ENCODE measurements around the gene ZBTB49.
"Not testable (repeated sequence)": the region's sequence is repeated elsewhere in the genome, so short reads cannot be mapped to it uniquely, and the experiment has no call there.

Gene ZBTB49

GRCh38 chr4:4256799-4257198, 33.3 kb upstream of the ZBTB49 start:
- Histone ChIP-seq H3K27ac (ENCODE audit: low read length) (no peak overlapping the region), H3K9ac (ENCODE audit: low read length in 2 of 2) (no peak overlapping the region), H3K36me3 (ENCODE audit: control insufficient read depth in 2 of 2, insufficient read depth in 2 of 2, low read length in 2 of 2) (no peaks in the 10 kb centered on the region), H3K4me1 (ENCODE audit: control insufficient read depth, insufficient read depth, low read length) (no peaks in the 10 kb centered on the region), H3K4me3 (ENCODE audit: low read length in 2 of 2) (no peak overlapping the region), H3K27me3 (ENCODE audit: control insufficient read depth in 1 of 2, insufficient read depth in 2 of 2, low read length in 2 of 2) (peaks cover 0 to 5% of the 10 kb centered on the region in 2 donors), H3K9me3 (ENCODE audit: control insufficient read depth in 2 of 2, low read length in 2 of 2) (no peaks in the 10 kb centered on the region)

GRCh38 chr4:4257705-4258104, 32.3 kb upstream of the ZBTB49 start:
- H3K4me1 ChIP-seq (ENCODE audit: control insufficient read depth, insufficient read depth, low read length); H3K9ac ChIP-seq (ENCODE audit: low read length in 2 of 2); H3K9me3 ChIP-seq (ENCODE audit: control insufficient read depth in 2 of 2, low read length in 2 of 2); H3K4me3 ChIP-seq (ENCODE audit: low read length in 2 of 2); H3K27ac ChIP-seq (ENCODE audit: low read length); H3K27me3 ChIP-seq (ENCODE audit: control insufficient read depth in 1 of 2, insufficient read depth in 2 of 2, low read length in 2 of 2); H3K36me3 ChIP-seq (ENCODE audit: control insufficient read depth in 2 of 2, insufficient read depth in 2 of 2, low read length in 2 of 2): not testable (repeated sequence)

- Histone ChIP-seq H3K4me1 (ENCODE audit: control insufficient read depth, insufficient read depth, low read length) (no peaks in the 10 kb centered on the region), H3K36me3 (ENCODE audit: control insufficient read depth in 2 of 2, insufficient read depth in 2 of 2, low read length in 2 of 2) (no peaks in the 10 kb centered on the region), H3K27ac (ENCODE audit: low read length) (no peak overlapping the region), H3K4me3 (ENCODE audit: low read length in 2 of 2) (no peak overlapping the region), H3K9me3 (ENCODE audit: control insufficient read depth in 2 of 2, low read length in 2 of 2) (no peaks in the 10 kb centered on the region), H3K27me3 (ENCODE audit: control insufficient read depth in 1 of 2, insufficient read depth in 2 of 2, low read length in 2 of 2) (peaks cover 0 to 3% of the 10 kb centered on the region in 2 donors), H3K9ac (ENCODE audit: low read length in 2 of 2) (no peak overlapping the region)
These were observed 30.5 kb upstream of the ZBTB49 start for GRCh38 chr4:4259484-4260100.

- Histone ChIP-seq H3K9ac (ENCODE audit: low read length in 2 of 2) (no peak overlapping the region), H3K9me3 (ENCODE audit: control insufficient read depth in 2 of 2, low read length in 2 of 2) (no peaks in the 10 kb centered on the region), H3K4me1 (ENCODE audit: control insufficient read depth, insufficient read depth, low read length) (no peaks in the 10 kb centered on the region), H3K27ac (ENCODE audit: low read length) (no peak overlapping the region), H3K4me3 (ENCODE audit: low read length in 2 of 2) (no peak overlapping the region), H3K36me3 (ENCODE audit: control insufficient read depth in 2 of 2, insufficient read depth in 2 of 2, low read length in 2 of 2) (no peaks in the 10 kb centered on the region), H3K27me3 (ENCODE audit: control insufficient read depth in 1 of 2, insufficient read depth in 2 of 2, low read length in 2 of 2) (peaks cover 0 to 2% of the 10 kb centered on the region in 2 donors)
These were observed 29.8 kb upstream of the ZBTB49 start for GRCh38 chr4:4260185-4260751.

- Histone ChIP-seq H3K9ac (ENCODE audit: low read length in 2 of 2) (no peak overlapping the region), H3K4me3 (ENCODE audit: low read length in 2 of 2) (no peak overlapping the region), H3K27me3 (ENCODE audit: control insufficient read depth in 1 of 2, insufficient read depth in 2 of 2, low read length in 2 of 2) (no peaks in the 10 kb centered on the region), H3K27ac (ENCODE audit: low read length) (no peak overlapping the region), H3K36me3 (ENCODE audit: control insufficient read depth in 2 of 2, insufficient read depth in 2 of 2, low read length in 2 of 2) (peaks cover 23 to 24% of the 10 kb centered on the region in 2 donors), H3K9me3 (ENCODE audit: control insufficient read depth in 2 of 2, low read length in 2 of 2) (no peaks in the 10 kb centered on the region), H3K4me1 (ENCODE audit: control insufficient read depth, insufficient read depth, low read length) (no peaks in the 10 kb centered on the region)
These were observed 22.1 kb upstream of the ZBTB49 start for GRCh38 chr4:4267981-4268380.

GRCh38 chr4:4268776-4269175, 21.3 kb upstream of the ZBTB49 start:
- H3K9ac ChIP-seq (ENCODE audit: low read length in 2 of 2): no peak overlapping the region
- no peaks in the 10 kb centered on the region for H3K27me3 ChIP-seq (ENCODE audit: control insufficient read depth in 1 of 2, insufficient read depth in 2 of 2, low read length in 2 of 2)
- no peaks in the 10 kb centered on the region for H3K4me1 ChIP-seq (ENCODE audit: control insufficient read depth, insufficient read depth, low read length)
- H3K4me3 ChIP-seq (ENCODE audit: low read length in 2 of 2): no peak overlapping the region
- peaks cover 29 to 31% of the 10 kb centered on the region in 2 donors for H3K36me3 ChIP-seq (ENCODE audit: control insufficient read depth in 2 of 2, insufficient read depth in 2 of 2, low read length in 2 of 2)
- H3K9me3 ChIP-seq (ENCODE audit: control insufficient read depth in 2 of 2, low read length in 2 of 2): no peaks in the 10 kb centered on the region
- H3K27ac ChIP-seq (ENCODE audit: low read length): no peak overlapping the region

- Histone ChIP-seq H3K4me1 (ENCODE audit: control insufficient read depth, insufficient read depth, low read length) (no peaks in the 10 kb centered on the region), H3K27me3 (ENCODE audit: control insufficient read depth in 1 of 2, insufficient read depth in 2 of 2, low read length in 2 of 2) (no peaks in the 10 kb centered on the region), H3K9me3 (ENCODE audit: control insufficient read depth in 2 of 2, low read length in 2 of 2) (no peaks in the 10 kb centered on the region), H3K27ac (ENCODE audit: low read length) (no peak overlapping the region), H3K9ac (ENCODE audit: low read length in 2 of 2) (no peak overlapping the region), H3K36me3 (ENCODE audit: control insufficient read depth in 2 of 2, insufficient read depth in 2 of 2, low read length in 2 of 2) (peaks cover 33 to 35% of the 10 kb centered on the region in 2 donors), H3K4me3 (ENCODE audit: low read length in 2 of 2) (no peak overlapping the region)
These were observed 20.7 kb upstream of the ZBTB49 start for GRCh38 chr4:4269331-4269731.

GRCh38 chr4:4269856-4270255, 20.2 kb upstream of the ZBTB49 start:
- Histone ChIP-seq H3K9me3 (ENCODE audit: control insufficient read depth in 2 of 2, low read length in 2 of 2) (no peaks in the 10 kb centered on the region), H3K9ac (ENCODE audit: low read length in 2 of 2) (no peak overlapping the region), H3K4me1 (ENCODE audit: control insufficient read depth, insufficient read depth, low read length) (no peaks in the 10 kb centered on the region), H3K36me3 (ENCODE audit: control insufficient read depth in 2 of 2, insufficient read depth in 2 of 2, low read length in 2 of 2) (peaks cover 37% of the 10 kb centered on the region in 2 donors), H3K27me3 (ENCODE audit: control insufficient read depth in 1 of 2, insufficient read depth in 2 of 2, low read length in 2 of 2) (no peaks in the 10 kb centered on the region), H3K27ac (ENCODE audit: low read length) (no peak overlapping the region), H3K4me3 (ENCODE audit: low read length in 2 of 2) (no peak overlapping the region)

GRCh38 chr4:4270529-4270928, 19.5 kb upstream of the ZBTB49 start:
- no peak overlapping the region for H3K27ac ChIP-seq (ENCODE audit: low read length)
- peaks cover 39 to 42% of the 10 kb centered on the region in 2 donors for H3K36me3 ChIP-seq (ENCODE audit: control insufficient read depth in 2 of 2, insufficient read depth in 2 of 2, low read length in 2 of 2)
- H3K9me3 ChIP-seq (ENCODE audit: control insufficient read depth in 2 of 2, low read length in 2 of 2): no peaks in the 10 kb centered on the region
- H3K27me3 ChIP-seq (ENCODE audit: control insufficient read depth in 1 of 2, insufficient read depth in 2 of 2, low read length in 2 of 2): no peaks in the 10 kb centered on the region
- H3K4me1 ChIP-seq (ENCODE audit: control insufficient read depth, insufficient read depth, low read length): no peaks in the 10 kb centered on the region
- no peak overlapping the region for H3K4me3 ChIP-seq (ENCODE audit: low read length in 2 of 2)
- no peak overlapping the region for H3K9ac ChIP-seq (ENCODE audit: low read length in 2 of 2)

- H3K36me3 ChIP-seq (ENCODE audit: control insufficient read depth in 2 of 2, insufficient read depth in 2 of 2, low read length in 2 of 2): peaks cover 39 to 45% of the 10 kb centered on the region in 2 donors
- H3K4me1 ChIP-seq (ENCODE audit: control insufficient read depth, insufficient read depth, low read length): no peaks in the 10 kb centered on the region
- H3K9ac ChIP-seq (ENCODE audit: low read length in 2 of 2): no peak overlapping the region
- H3K9me3 ChIP-seq (ENCODE audit: control insufficient read depth in 2 of 2, low read length in 2 of 2): no peaks in the 10 kb centered on the region
- no peak overlapping the region for H3K4me3 ChIP-seq (ENCODE audit: low read length in 2 of 2)
- H3K27ac ChIP-seq (ENCODE audit: low read length): no peak overlapping the region
- H3K27me3 ChIP-seq (ENCODE audit: control insufficient read depth in 1 of 2, insufficient read depth in 2 of 2, low read length in 2 of 2): no peaks in the 10 kb centered on the region
These were observed 18.1 kb upstream of the ZBTB49 start for GRCh38 chr4:4271912-4272311.

GRCh38 chr4:4274226-4274625, 15.8 kb upstream of the ZBTB49 start:
- no peak overlapping the region for H3K27ac ChIP-seq (ENCODE audit: low read length)
- no peaks in the 10 kb centered on the region for H3K9me3 ChIP-seq (ENCODE audit: control insufficient read depth in 2 of 2, low read length in 2 of 2)
- H3K36me3 ChIP-seq (ENCODE audit: control insufficient read depth in 2 of 2, insufficient read depth in 2 of 2, low read length in 2 of 2): peaks cover 43 to 50% of the 10 kb centered on the region in 2 donors
- no peak overlapping the region for H3K4me3 ChIP-seq (ENCODE audit: low read length in 2 of 2)
- no peak overlapping the region for H3K9ac ChIP-seq (ENCODE audit: low read length in 2 of 2)
- H3K4me1 ChIP-seq (ENCODE audit: control insufficient read depth, insufficient read depth, low read length): no peaks in the 10 kb centered on the region
- no peaks in the 10 kb centered on the region for H3K27me3 ChIP-seq (ENCODE audit: control insufficient read depth in 1 of 2, insufficient read depth in 2 of 2, low read length in 2 of 2)

Measured in stomach smooth muscle (tissue), 2 donors.